ENCODE results near the gene FBXO17. TPM values are rescaled to one million over a fixed set of nuclear protein-coding genes. Genes with fewer than 3 reads are reported as not detected.
A peak's percentile ranks its signal among the peaks of the same experiment; 100 is the strongest.

FBXO17 gene
- total RNA-seq: 10 to 100 TPM; 24.9 to 47.8 (median 34.8) TPM

DNA sequence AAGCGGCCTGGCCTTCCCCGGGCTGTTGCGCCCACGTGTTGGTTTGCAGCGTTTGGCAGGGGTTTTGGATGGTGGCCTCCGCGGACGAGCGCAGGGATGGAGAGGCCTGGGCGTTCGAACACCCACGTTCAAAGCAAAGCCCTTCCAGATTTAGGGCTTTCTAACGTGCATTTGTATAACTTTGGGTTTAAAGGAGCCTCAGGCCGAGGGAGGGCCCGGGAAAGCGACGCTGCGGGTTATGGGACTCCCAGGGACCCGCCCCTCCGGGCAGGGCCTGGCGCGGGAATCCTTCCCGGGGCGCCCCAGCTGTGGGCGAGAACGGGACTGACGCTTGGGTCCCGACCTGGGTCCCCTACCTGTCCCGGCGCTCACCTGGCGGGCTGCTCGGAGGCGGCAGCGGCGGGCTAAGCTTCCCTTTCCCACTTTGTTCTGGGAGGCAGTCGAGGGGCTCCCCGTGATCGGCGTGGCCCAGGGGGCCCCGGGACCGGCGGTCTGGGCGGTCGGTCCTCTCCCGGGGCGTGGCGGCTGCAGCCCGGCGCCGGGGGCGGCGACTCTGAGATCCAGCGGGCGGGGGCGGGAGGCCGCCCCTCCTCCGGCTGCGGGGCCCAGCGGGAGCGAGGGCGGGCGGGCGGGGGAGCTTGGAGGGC is at the start of gene FBXO17:
Gene FBXO17, minus strand, starts transcription at position 529 of the 647 bp plus-strand sequence. CDS start 25,423 bp downstream, outside the sequence.
- intact Hi-C loops (cut with DNase I): no loop called here

DNA sequence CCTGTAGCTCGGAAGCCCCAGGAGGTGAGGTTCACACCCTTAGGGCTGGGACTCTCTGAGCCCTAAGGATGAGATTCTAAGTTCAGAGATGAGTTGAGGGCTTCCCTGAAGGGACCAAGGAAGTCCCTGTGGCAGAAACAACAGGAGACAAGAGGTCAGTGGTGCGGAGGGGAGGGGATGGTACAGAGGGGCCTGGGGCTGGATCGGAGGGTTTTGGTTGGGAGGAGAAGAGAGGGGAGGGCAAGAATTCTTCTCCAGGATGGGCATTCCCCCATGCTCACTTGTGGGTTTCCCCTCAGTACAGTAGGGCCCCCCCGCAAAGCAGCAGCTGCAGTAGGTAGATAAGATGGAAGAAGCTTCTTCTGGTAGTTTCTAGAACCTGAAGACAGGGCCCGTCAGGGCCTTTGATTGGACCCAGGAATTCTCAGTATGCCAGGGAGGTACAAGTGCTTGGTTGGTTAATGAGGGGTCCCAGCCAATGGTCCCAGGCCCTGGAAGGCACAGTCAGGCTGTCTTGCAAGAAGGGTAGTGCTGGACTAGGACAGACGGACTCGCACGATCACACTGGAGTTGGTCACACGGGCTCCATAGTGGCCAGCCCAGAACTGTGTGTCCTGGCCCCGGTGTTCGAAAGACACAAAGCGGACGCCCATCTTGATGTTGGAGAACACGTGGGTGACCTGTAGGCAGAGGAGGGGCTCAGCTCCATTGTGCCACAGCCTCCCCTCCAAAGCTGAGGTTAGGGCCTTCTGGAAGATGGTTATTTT is 49.5 kb upstream of the FBXO17 start:
- DNase-seq (ENCODE audit: extremely low spot score): no peak
- Histone ChIP-seq H3K27me3 (peaks cover 0 to 4% (median 0%) of the 10 kb centered on the region in 4 donors), H3K4me3 (no peak overlapping the region), H3K27ac (replicated peaks in 1 of 4) (no peak overlapping the region), H3K9me3 (no peaks in the 10 kb centered on the region), H3K4me1 (no peaks in the 10 kb centered on the region), H3K36me3 (peaks cover 0 to 45% (median 10%) of the 10 kb centered on the region in 4 donors)
- TF ChIP-seq POLR2AphosphoS5 (IDR thresholded peaks at IDR 0.05): no peak
- no peak for TF ChIP-seq EP300 (IDR thresholded peaks at IDR 0.05)
- TF ChIP-seq, protein P1, sequence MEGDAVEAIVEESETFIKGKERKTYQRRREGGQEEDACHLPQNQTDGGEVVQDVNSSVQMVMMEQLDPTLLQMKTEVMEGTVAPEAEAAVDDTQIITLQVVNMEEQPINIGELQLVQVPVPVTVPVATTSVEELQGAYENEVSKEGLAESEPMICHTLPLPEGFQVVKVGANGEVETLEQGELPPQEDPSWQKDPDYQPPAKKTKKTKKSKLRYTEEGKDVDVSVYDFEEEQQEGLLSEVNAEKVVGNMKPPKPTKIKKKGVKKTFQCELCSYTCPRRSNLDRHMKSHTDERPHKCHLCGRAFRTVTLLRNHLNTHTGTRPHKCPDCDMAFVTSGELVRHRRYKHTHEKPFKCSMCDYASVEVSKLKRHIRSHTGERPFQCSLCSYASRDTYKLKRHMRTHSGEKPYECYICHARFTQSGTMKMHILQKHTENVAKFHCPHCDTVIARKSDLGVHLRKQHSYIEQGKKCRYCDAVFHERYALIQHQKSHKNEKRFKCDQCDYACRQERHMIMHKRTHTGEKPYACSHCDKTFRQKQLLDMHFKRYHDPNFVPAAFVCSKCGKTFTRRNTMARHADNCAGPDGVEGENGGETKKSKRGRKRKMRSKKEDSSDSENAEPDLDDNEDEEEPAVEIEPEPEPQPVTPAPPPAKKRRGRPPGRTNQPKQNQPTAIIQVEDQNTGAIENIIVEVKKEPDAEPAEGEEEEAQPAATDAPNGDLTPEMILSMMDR (IDR thresholded peaks at IDR 0.05): no peak
- TF ChIP-seq POLR2A (IDR thresholded peaks at IDR 0.05; ENCODE audit: low read depth): no peak
- intact Hi-C loops (cut with DNase I): no loop called here
- 92% methylated on average over 14 of the region's 14 CpGs for WGBS

More for the DNA sequence above, at the start of gene FBXO17:
- Histone ChIP-seq H3K4me3 (peak within 1 kb of the TSS; percentile 69 to 88 (median 70)), H3K36me3 (peaks cover 0 to 4% (median 0%) of the 10 kb centered on the region in 4 donors), H3K27ac (replicated peaks in 1 of 4) (peak within 1 kb of the TSS; percentile 90 to 97 (median 92)), H3K4me1 (peaks cover 13 to 39% (median 33%) of the 10 kb centered on the region in 4 donors), H3K9me3 (no peaks in the 10 kb centered on the region), H3K27me3 (peaks cover 0 to 8% (median 0%) of the 10 kb centered on the region in 4 donors)
- 5% methylated on average over 23 of the region's 63 CpGs for WGBS
- DNase-seq (ENCODE audit: extremely low spot score): no peak
- TF ChIP-seq, protein P1 (IDR thresholded peaks at IDR 0.05): no peak
- peak in 1 of 2 donors; percentile 12 for TF ChIP-seq POLR2AphosphoS5 (IDR thresholded peaks at IDR 0.05)

GRCh38 chr19:39021063-39021462 is 45.5 kb upstream of the FBXO17 start:
- intact Hi-C loops (cut with DNase I): no loop called here
- peaks cover 0 to 19% (median 4%) of the 10 kb centered on the region in 4 donors for H3K36me3 ChIP-seq
- H3K27ac ChIP-seq (replicated peaks in 1 of 4): no peak overlapping the region
- TF ChIP-seq EP300 (IDR thresholded peaks at IDR 0.05) (no peak), POLR2AphosphoS5 (IDR thresholded peaks at IDR 0.05) (no peak), POLR2A (IDR thresholded peaks at IDR 0.05; ENCODE audit: low read depth) (no peak)
- TF ChIP-seq, protein P1 (IDR thresholded peaks at IDR 0.05): no peak
- no peak for DNase-seq (ENCODE audit: extremely low spot score)
- no peak overlapping the region for H3K4me3 ChIP-seq
- H3K4me1 ChIP-seq: no peaks in the 10 kb centered on the region
- H3K27me3 ChIP-seq: no peaks in the 10 kb centered on the region
- H3K9me3 ChIP-seq: no peaks in the 10 kb centered on the region
- 77% methylated on average over 4 of the region's 4 CpGs for WGBS

GRCh38 chr19:39017646-39018045 is 42.1 kb upstream of the FBXO17 start:
- H3K4me3 ChIP-seq: no peak overlapping the region
- H3K27me3 ChIP-seq: no peaks in the 10 kb centered on the region
- no peak for DNase-seq (ENCODE audit: extremely low spot score)
- no peaks in the 10 kb centered on the region for H3K9me3 ChIP-seq
- H3K4me1 ChIP-seq: no peaks in the 10 kb centered on the region
- H3K36me3 ChIP-seq: no peaks in the 10 kb centered on the region
- 87% methylated on average over 4 of the region's 4 CpGs for WGBS
- no peak for TF ChIP-seq POLR2A (IDR thresholded peaks at IDR 0.05; ENCODE audit: low read depth)
- TF ChIP-seq, protein P1 (IDR thresholded peaks at IDR 0.05): no peak
- TF ChIP-seq POLR2AphosphoS5 (IDR thresholded peaks at IDR 0.05): no peak
- TF ChIP-seq EP300 (IDR thresholded peaks at IDR 0.05): no peak
- H3K27ac ChIP-seq (replicated peaks in 1 of 4): no peak overlapping the region
- intact Hi-C loops (cut with DNase I): no loop called here

Measured in esophagus muscularis mucosa (tissue), 4 donors.